PFSK-1 (cell line): Measurements from ENCODE around the gene DEGS1.

Source experiments
- POLR2AphosphoS5 ChIP-seq: IDR thresholded peaks from 2 replicates; pipeline ENCODE4 v1.6.1; 2012; ENCODE audit warnings: low read depth, mild to moderate bottlenecking, control low read depth, low read length, moderate library complexity
- TAF1 ChIP-seq: IDR thresholded peaks from 2 replicates; pipeline ENCODE4 v1.6.1; 2012; ENCODE audit warnings: low read length, control low read depth, borderline replicate concordance; ENCODE audit not compliant: insufficient read depth
- TF ChIP-seq, protein P1 (sequence below), 2 experiments: IDR thresholded peaks; 2 replicates each; pipeline versions ENCODE4 v1.6.1 to v1.8.0; 2011 to 2012; ENCODE audit warnings: low read depth in 2 of 2, low read length in 2 of 2, control low read depth in 1 of 2, inconsistent platforms in 1 of 2, mild to moderate bottlenecking in 1 of 2, moderate library complexity in 1 of 2; ENCODE audit not compliant: insufficient read depth in 1 of 2

DNA sequence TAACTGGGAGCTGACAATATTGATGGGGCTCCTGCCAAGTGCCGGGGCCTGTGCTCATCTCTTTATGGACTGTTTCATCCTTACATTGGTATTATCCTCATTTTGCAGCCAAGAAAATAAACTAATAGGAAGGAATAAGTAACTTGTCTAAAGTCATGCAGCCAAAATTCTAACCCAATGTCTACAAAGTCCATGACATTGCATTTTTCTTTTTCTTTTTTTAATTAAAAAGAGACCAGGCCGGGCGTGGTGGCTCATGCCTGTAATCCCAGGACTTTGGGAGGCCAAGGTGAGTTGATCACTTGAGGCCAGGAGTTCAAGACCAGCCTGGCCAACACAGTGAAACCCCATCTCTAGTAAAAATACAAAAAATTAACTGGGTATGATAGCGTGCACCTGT lies 18.8 kb downstream of the DEGS1 start:
- TF ChIP-seq TAF1 (no peak), POLR2AphosphoS5 (no peak)
- TF ChIP-seq, protein P1, sequence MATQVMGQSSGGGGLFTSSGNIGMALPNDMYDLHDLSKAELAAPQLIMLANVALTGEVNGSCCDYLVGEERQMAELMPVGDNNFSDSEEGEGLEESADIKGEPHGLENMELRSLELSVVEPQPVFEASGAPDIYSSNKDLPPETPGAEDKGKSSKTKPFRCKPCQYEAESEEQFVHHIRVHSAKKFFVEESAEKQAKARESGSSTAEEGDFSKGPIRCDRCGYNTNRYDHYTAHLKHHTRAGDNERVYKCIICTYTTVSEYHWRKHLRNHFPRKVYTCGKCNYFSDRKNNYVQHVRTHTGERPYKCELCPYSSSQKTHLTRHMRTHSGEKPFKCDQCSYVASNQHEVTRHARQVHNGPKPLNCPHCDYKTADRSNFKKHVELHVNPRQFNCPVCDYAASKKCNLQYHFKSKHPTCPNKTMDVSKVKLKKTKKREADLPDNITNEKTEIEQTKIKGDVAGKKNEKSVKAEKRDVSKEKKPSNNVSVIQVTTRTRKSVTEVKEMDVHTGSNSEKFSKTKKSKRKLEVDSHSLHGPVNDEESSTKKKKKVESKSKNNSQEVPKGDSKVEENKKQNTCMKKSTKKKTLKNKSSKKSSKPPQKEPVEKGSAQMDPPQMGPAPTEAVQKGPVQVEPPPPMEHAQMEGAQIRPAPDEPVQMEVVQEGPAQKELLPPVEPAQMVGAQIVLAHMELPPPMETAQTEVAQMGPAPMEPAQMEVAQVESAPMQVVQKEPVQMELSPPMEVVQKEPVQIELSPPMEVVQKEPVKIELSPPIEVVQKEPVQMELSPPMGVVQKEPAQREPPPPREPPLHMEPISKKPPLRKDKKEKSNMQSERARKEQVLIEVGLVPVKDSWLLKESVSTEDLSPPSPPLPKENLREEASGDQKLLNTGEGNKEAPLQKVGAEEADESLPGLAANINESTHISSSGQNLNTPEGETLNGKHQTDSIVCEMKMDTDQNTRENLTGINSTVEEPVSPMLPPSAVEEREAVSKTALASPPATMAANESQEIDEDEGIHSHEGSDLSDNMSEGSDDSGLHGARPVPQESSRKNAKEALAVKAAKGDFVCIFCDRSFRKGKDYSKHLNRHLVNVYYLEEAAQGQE (IDR thresholded peaks at IDR 0.05; ENCODE audit: insufficient read depth in 1 of 2, low read depth in 2 of 2, low read length in 2 of 2), result no peak
